ENCODE data around the gene GABRG1. TPM values are rescaled to one million over a fixed set of nuclear protein-coding genes. Genes with fewer than 3 reads are reported as not detected.

Gene GABRG1
- total RNA-seq, 4 donors from 2014 or later, result not detected

- ATAC-seq, result no peak
- intact Hi-C loops (cut with DNase I; ENCODE audit: low total_unique reads), result no loop called here
- no peaks in the 10 kb centered on the region for H3K9me3 ChIP-seq
Measured at GRCh38 chr4:46016306-46016705, 107.5 kb downstream of the GABRG1 start.

GRCh38 chr4:45992728-45993127, 131.1 kb downstream of the GABRG1 start:
- TF ChIP-seq POLR2A (IDR thresholded peaks at IDR 0.05) (no peak), CTCF (IDR thresholded peaks at IDR 0.05 in 4 of 5, conservative IDR thresholded peaks at IDR 0.05 in 1 of 5) (no peak)
- Histone ChIP-seq H3K36me3 (no peaks in the 10 kb centered on the region), H3K9me3 (no peaks in the 10 kb centered on the region), H3K27me3 (no peaks in the 10 kb centered on the region), H3K4me1 (no peaks in the 10 kb centered on the region), H3K4me3 (no peak overlapping the region), H3K27ac (no peak overlapping the region)
- intact Hi-C loops (cut with DNase I; ENCODE audit: low total_unique reads) (no loop called here), in situ Hi-C loops (cut with MboI; ENCODE audit: low sequenced_read_pairs in 4 of 4) (no loop called here)
- DNase-seq (no peak), ATAC-seq (no peak)

More at GRCh38 chr4:46016306-46016705, 107.5 kb downstream of the GABRG1 start:
- DNase-seq, result no peak
- H3K36me3 ChIP-seq, result no peaks in the 10 kb centered on the region
- in situ Hi-C loops (cut with MboI; ENCODE audit: low sequenced_read_pairs in 4 of 4), result no loop called here
- no peaks in the 10 kb centered on the region for H3K27me3 ChIP-seq
- no peak for TF ChIP-seq POLR2A (IDR thresholded peaks at IDR 0.05)
- TF ChIP-seq CTCF (IDR thresholded peaks at IDR 0.05 in 4 of 5, conservative IDR thresholded peaks at IDR 0.05 in 1 of 5), result no peak
- no peak overlapping the region for H3K4me3 ChIP-seq
- no peaks in the 10 kb centered on the region for H3K4me1 ChIP-seq
- H3K27ac ChIP-seq, result no peak overlapping the region

DNA sequence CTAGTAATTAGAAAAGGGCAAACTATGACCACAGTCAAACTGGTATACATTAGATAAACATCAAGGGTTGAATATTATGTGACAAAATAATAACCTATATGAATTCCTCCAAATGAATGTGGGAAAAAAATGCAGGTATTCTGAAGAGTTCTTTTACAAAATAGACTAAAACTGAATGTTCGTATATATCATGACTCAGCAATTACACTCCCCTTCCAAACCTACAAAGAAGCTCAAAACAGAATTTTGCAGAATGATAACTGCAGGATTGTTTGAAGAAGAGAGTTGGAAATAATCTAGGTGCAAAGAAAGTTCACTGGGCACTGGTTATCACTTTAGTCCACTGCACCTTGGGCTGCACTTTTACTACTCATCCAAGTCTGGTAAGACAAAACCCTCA, 134.1 kb downstream of the GABRG1 start:
- TF ChIP-seq POLR2A (IDR thresholded peaks at IDR 0.05) (no peak), CTCF (IDR thresholded peaks at IDR 0.05 in 4 of 5, conservative IDR thresholded peaks at IDR 0.05 in 1 of 5) (no peak)
- intact Hi-C loops (cut with DNase I; ENCODE audit: low total_unique reads) (no loop called here), in situ Hi-C loops (cut with MboI; ENCODE audit: low sequenced_read_pairs in 4 of 4) (no loop called here)
- Histone ChIP-seq H3K4me3 (no peak overlapping the region), H3K27ac (no peak overlapping the region), H3K36me3 (no peaks in the 10 kb centered on the region), H3K9me3 (no peaks in the 10 kb centered on the region), H3K27me3 (no peaks in the 10 kb centered on the region), H3K4me1 (no peaks in the 10 kb centered on the region)
- no peak for DNase-seq
- ATAC-seq, result no peak

GRCh38 chr4:45987858-45988257, 136.0 kb downstream of the GABRG1 start:
- in situ Hi-C loops (cut with MboI; ENCODE audit: low sequenced_read_pairs in 4 of 4), result no loop called here
- Histone ChIP-seq H3K27ac (no peak overlapping the region), H3K9me3 (no peaks in the 10 kb centered on the region), H3K27me3 (no peaks in the 10 kb centered on the region), H3K4me3 (no peak overlapping the region), H3K4me1 (no peaks in the 10 kb centered on the region), H3K36me3 (no peaks in the 10 kb centered on the region)
- TF ChIP-seq POLR2A (IDR thresholded peaks at IDR 0.05) (no peak), CTCF (IDR thresholded peaks at IDR 0.05 in 4 of 5, conservative IDR thresholded peaks at IDR 0.05 in 1 of 5) (no peak)
- intact Hi-C loops (cut with DNase I; ENCODE audit: low total_unique reads), result no loop called here
- ATAC-seq (no peak), DNase-seq (no peak)
